HEK293 (cell line): ENCODE data around the gene GPR132.

Source experiments
- AEBP2 ChIP-seq: fragments of 450-650 bp; formaldehyde crosslinking; IDR thresholded peaks from 2 replicates; pipeline ENCODE4 v1.5.1; 2016; ENCODE audit warnings: missing biosample characterization, missing genetic modification characterization, borderline replicate concordance
- BCL11A ChIP-seq: fragments of 450-650 bp; formaldehyde crosslinking; IDR thresholded peaks from 2 replicates; pipeline ENCODE4 v1.5.1; 2016; ENCODE audit warnings: low read depth, missing biosample characterization, missing genetic modification characterization
- IKZF3 ChIP-seq: fragments of 450-650 bp; IDR thresholded peaks from 2 replicates; pipeline ENCODE4 v1.5.0; 2018; ENCODE audit warnings: missing biosample characterization, mild to moderate bottlenecking, missing genetic modification characterization, moderate library complexity
- KLF1 ChIP-seq: fragments of 450-650 bp; formaldehyde crosslinking; IDR thresholded peaks from 2 replicates; pipeline ENCODE4 v1.5.1; 2016; ENCODE audit warnings: missing biosample characterization, missing genetic modification characterization
- KLF8 ChIP-seq: fragments of 450-650 bp; formaldehyde crosslinking; IDR thresholded peaks from 2 replicates; pipeline ENCODE4 v1.5.1; 2016; ENCODE audit warnings: missing biosample characterization, missing genetic modification characterization
- PRDM2 ChIP-seq: fragments of 450-650 bp; formaldehyde crosslinking; IDR thresholded peaks from 2 replicates; pipeline ENCODE4 v1.5.1; 2016; ENCODE audit warnings: missing biosample characterization, missing genetic modification characterization, borderline replicate concordance
- SCRT2 ChIP-seq: fragments of 450-650 bp; formaldehyde crosslinking; IDR thresholded peaks from 2 replicates; pipeline ENCODE4 v1.5.1; 2016; ENCODE audit warnings: missing biosample characterization, missing genetic modification characterization
- SP3 ChIP-seq: fragments of 450-650 bp; formaldehyde crosslinking; IDR thresholded peaks from 2 replicates; pipeline ENCODE4 v1.5.1; 2016; ENCODE audit warnings: missing biosample characterization, missing genetic modification characterization
- ZBTB17 ChIP-seq: fragments of 450-650 bp; formaldehyde crosslinking; IDR thresholded peaks from 2 replicates; pipeline ENCODE4 v1.5.1; 2016; ENCODE audit warnings: missing biosample characterization, missing genetic modification characterization
- ZBTB26 ChIP-seq: fragments of 450-650 bp; formaldehyde crosslinking; optimal IDR thresholded peaks from 2 replicates; pipeline ENCODE3; 2016; ENCODE audit warnings: missing biosample characterization, mild to moderate bottlenecking, missing genetic modification characterization
- ZBTB48 ChIP-seq: fragments of 450-650 bp; formaldehyde crosslinking; IDR thresholded peaks from 2 replicates; pipeline ENCODE4 v1.5.1; 2016; ENCODE audit warnings: missing biosample characterization, missing genetic modification characterization
- ZBTB7A ChIP-seq: fragments of 450-650 bp; formaldehyde crosslinking; IDR thresholded peaks from 2 replicates; pipeline ENCODE4 v1.5.1; 2016; ENCODE audit warnings: low read depth, missing biosample characterization, missing genetic modification characterization
- ZEB2 ChIP-seq: fragments of 450-650 bp; formaldehyde crosslinking; IDR thresholded peaks from 2 replicates; pipeline ENCODE4 v1.5.1; 2016; ENCODE audit warnings: missing biosample characterization, missing genetic modification characterization
- ZFHX2 ChIP-seq: fragments of 450-650 bp; formaldehyde crosslinking; conservative IDR thresholded peaks from 2 replicates; pipeline ENCODE4 v1.5.1; 2016; ENCODE audit warnings: missing biosample characterization, missing genetic modification characterization
- ZFP69B ChIP-seq: fragments of 450-650 bp; formaldehyde crosslinking; IDR thresholded peaks from 2 replicates; pipeline ENCODE4 v1.5.1; 2016; ENCODE audit warnings: missing biosample characterization, missing genetic modification characterization
- ZNF2 ChIP-seq: fragments of 450-650 bp; formaldehyde crosslinking; IDR thresholded peaks from 2 replicates; pipeline ENCODE4 v1.5.1; 2016; ENCODE audit warnings: missing biosample characterization, missing genetic modification characterization
- ZNF223 ChIP-seq: fragments of 450-650 bp; formaldehyde crosslinking; IDR thresholded peaks from 2 replicates; pipeline ENCODE4 v1.5.1; 2016; ENCODE audit warnings: missing biosample characterization, missing genetic modification characterization
- ZNF404 ChIP-seq: fragments of 450-650 bp; formaldehyde crosslinking; IDR thresholded peaks from 2 replicates; pipeline ENCODE4 v1.5.1; 2017; ENCODE audit warnings: missing biosample characterization, missing genetic modification characterization
- ZNF514 ChIP-seq: fragments of 450-650 bp; formaldehyde crosslinking; IDR thresholded peaks from 2 replicates; pipeline ENCODE4 v1.5.1; 2016; ENCODE audit warnings: missing biosample characterization, missing genetic modification characterization
- ZNF518A ChIP-seq: fragments of 450-650 bp; formaldehyde crosslinking; conservative IDR thresholded peaks from 2 replicates; pipeline ENCODE4 v1.5.1; 2016; ENCODE audit warnings: low read depth, missing biosample characterization, missing genetic modification characterization
- ZNF555 ChIP-seq: fragments of 450-650 bp; formaldehyde crosslinking; conservative IDR thresholded peaks from 2 replicates; pipeline ENCODE4 v1.5.1; 2017; ENCODE audit warnings: missing biosample characterization, mild to moderate bottlenecking, missing genetic modification characterization, inconsistent platforms
- ZNF580 ChIP-seq: fragments of 450-650 bp; formaldehyde crosslinking; IDR thresholded peaks from 2 replicates; pipeline ENCODE4 v1.5.1; 2016; ENCODE audit warnings: missing biosample characterization, missing genetic modification characterization
- ZNF747 ChIP-seq: fragments of 450-650 bp; formaldehyde crosslinking; IDR thresholded peaks from 2 replicates; pipeline ENCODE4 v1.5.1; 2016; ENCODE audit warnings: missing biosample characterization, missing genetic modification characterization
- ZNF792 ChIP-seq: fragments of 450-650 bp; formaldehyde crosslinking; IDR thresholded peaks from 2 replicates; pipeline ENCODE4 v1.5.1; 2016; ENCODE audit warnings: missing biosample characterization, missing genetic modification characterization
- ZSCAN5A ChIP-seq: fragments of 450-650 bp; formaldehyde crosslinking; IDR thresholded peaks from 2 replicates; pipeline ENCODE4 v1.5.1; 2016; ENCODE audit warnings: missing biosample characterization, missing genetic modification characterization

Gene GPR132

GRCh38 chr14:105090493-105091053 is 25.3 kb upstream of the GPR132 start (continued):
- TF ChIP-seq KLF8 (tag by site-specific recombination) = peak; percentile 80
- no peak for TF ChIP-seq ZNF747 (tag by site-specific recombination)
- TF ChIP-seq ZNF404 (tag by site-specific recombination) = no peak
- peak; percentile 65; the same call in 1 of the 2 replicates for TF ChIP-seq ZBTB7A (tag by site-specific recombination)
- no peak for TF ChIP-seq ZNF518A (tag by site-specific recombination)
- TF ChIP-seq ZNF555 (tag by site-specific recombination) = no peak
- 0 out of 2 replicates have a peak, but pooled peaks have one; percentile 39 for TF ChIP-seq ZFP69B (tag by site-specific recombination)
- no peak for TF ChIP-seq ZNF514 (tag by site-specific recombination)
- peak; percentile 21; the same call in 1 of the 2 replicates for TF ChIP-seq SP3 (tag by site-specific recombination)
- no peak for TF ChIP-seq PRDM2 (tag by site-specific recombination)
- TF ChIP-seq KLF1 (tag by site-specific recombination) = peak; percentile 15; the same call in 1 of the 2 replicates
- no peak for TF ChIP-seq ZNF792 (tag by site-specific recombination)
- no peak for TF ChIP-seq ZSCAN5A (tag by site-specific recombination)
- peak; percentile 26 for TF ChIP-seq ZBTB26
- TF ChIP-seq ZFHX2 (tag by site-specific recombination) = peak; percentile 47
- peak; percentile 79 for TF ChIP-seq ZBTB17 (tag by site-specific recombination)
- peak; percentile 45; the same call in 1 of the 2 replicates for TF ChIP-seq ZNF2
- TF ChIP-seq ZNF580 (tag by site-specific recombination) = no peak
- TF ChIP-seq IKZF3 (tag by site-specific recombination) = peak; percentile 47; the same call in 1 of the 2 replicates
- TF ChIP-seq ZNF223 (tag by site-specific recombination) = no peak
- TF ChIP-seq ZBTB48 (tag by site-specific recombination) = peak; percentile 61; the same call in 1 of the 2 replicates
- TF ChIP-seq ZEB2 (tag by site-specific recombination) = peak; percentile 84
- peak; percentile 82 for TF ChIP-seq BCL11A
- 0 out of 2 replicates have a peak, but pooled peaks have one; percentile 10 for TF ChIP-seq SCRT2 (tag by site-specific recombination)
- TF ChIP-seq AEBP2 (tag by site-specific recombination) = no peak
